ENCODE data around the gene LAMB1. TPM values are rescaled to one million over a fixed set of nuclear protein-coding genes. Genes with fewer than 3 reads are reported as not detected.

Gene LAMB1
- total and polyA plus RNA-seq, 2 of the 13 experiments (the other 11 are each of a cell fraction or from before 2014, with no cell fraction given): 109 to 124 TPM

DNA sequence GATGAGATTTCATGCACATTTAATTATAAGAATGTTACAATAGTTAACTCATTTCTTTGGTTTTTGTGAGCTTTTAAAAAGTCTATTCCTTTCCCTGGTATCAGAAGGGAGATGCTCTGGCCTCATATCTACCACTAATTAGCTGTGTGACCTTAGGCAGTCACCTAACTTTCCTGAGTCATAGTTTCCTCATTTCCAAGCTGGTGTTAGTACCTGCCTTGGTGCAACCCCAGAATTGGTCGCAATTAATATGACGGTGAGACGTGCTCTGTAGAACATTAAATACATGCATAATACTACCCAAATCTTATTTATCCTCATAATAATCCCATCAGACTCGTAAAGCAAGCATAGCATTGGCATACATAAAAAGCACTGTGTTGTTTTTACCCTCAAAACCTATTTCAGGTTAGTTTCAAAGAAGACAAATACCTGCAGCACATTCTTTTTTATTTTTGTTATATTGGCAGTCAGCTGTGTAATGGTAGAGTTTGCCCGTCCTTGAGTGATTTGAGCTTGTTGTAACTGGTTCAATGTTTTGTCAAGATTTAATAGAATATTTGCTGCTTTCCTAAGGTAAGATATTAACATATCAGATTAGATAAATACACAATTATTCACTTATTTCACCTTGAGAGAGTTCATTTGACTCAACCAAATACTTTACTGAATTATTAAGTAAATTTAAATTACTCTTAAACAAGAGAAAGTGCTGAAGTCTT is 31.0 kb upstream of the LAMB1 start:
- no peaks in the 10 kb centered on the region for H4K20me1 ChIP-seq (ENCODE audit: insufficient read depth, low read length)
- POLR2A ChIA-PET: interaction anchor here (0.9 to 1.0 kb wide), 2 partner anchors 31 to 38 kb away, joined by 3 to 4 read pairs; partner anchors contain the start of gene LAMB1
- ATAC-seq: no peak
- no peak for DNase-seq (ENCODE audit: low spot score)
- TF ChIP-seq, protein P1, sequence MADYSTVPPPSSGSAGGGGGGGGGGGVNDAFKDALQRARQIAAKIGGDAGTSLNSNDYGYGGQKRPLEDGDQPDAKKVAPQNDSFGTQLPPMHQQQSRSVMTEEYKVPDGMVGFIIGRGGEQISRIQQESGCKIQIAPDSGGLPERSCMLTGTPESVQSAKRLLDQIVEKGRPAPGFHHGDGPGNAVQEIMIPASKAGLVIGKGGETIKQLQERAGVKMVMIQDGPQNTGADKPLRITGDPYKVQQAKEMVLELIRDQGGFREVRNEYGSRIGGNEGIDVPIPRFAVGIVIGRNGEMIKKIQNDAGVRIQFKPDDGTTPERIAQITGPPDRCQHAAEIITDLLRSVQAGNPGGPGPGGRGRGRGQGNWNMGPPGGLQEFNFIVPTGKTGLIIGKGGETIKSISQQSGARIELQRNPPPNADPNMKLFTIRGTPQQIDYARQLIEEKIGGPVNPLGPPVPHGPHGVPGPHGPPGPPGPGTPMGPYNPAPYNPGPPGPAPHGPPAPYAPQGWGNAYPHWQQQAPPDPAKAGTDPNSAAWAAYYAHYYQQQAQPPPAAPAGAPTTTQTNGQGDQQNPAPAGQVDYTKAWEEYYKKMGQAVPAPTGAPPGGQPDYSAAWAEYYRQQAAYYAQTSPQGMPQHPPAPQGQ (CRISPR knock-in tag; IDR thresholded peaks at IDR 0.05; ENCODE audit: borderline replicate concordance): no peak
- TF ChIP-seq, protein P2, sequence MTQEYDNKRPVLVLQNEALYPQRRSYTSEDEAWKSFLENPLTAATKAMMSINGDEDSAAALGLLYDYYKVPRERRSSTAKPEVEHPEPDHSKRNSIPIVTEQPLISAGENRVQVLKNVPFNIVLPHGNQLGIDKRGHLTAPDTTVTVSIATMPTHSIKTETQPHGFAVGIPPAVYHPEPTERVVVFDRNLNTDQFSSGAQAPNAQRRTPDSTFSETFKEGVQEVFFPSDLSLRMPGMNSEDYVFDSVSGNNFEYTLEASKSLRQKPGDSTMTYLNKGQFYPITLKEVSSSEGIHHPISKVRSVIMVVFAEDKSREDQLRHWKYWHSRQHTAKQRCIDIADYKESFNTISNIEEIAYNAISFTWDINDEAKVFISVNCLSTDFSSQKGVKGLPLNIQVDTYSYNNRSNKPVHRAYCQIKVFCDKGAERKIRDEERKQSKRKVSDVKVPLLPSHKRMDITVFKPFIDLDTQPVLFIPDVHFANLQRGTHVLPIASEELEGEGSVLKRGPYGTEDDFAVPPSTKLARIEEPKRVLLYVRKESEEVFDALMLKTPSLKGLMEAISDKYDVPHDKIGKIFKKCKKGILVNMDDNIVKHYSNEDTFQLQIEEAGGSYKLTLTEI (CRISPR knock-in tag; conservative IDR thresholded peaks at IDR 0.05): no peak
- TF ChIP-seq ZNF563 (CRISPR knock-in tag; IDR thresholded peaks at IDR 0.05) (no peak), RAD51 (IDR thresholded peaks at IDR 0.05; ENCODE audit: borderline replicate concordance) (no peak), ZNF30 (CRISPR knock-in tag; IDR thresholded peaks at IDR 0.05) (no peak)
- TF ChIP-seq, protein P3, sequence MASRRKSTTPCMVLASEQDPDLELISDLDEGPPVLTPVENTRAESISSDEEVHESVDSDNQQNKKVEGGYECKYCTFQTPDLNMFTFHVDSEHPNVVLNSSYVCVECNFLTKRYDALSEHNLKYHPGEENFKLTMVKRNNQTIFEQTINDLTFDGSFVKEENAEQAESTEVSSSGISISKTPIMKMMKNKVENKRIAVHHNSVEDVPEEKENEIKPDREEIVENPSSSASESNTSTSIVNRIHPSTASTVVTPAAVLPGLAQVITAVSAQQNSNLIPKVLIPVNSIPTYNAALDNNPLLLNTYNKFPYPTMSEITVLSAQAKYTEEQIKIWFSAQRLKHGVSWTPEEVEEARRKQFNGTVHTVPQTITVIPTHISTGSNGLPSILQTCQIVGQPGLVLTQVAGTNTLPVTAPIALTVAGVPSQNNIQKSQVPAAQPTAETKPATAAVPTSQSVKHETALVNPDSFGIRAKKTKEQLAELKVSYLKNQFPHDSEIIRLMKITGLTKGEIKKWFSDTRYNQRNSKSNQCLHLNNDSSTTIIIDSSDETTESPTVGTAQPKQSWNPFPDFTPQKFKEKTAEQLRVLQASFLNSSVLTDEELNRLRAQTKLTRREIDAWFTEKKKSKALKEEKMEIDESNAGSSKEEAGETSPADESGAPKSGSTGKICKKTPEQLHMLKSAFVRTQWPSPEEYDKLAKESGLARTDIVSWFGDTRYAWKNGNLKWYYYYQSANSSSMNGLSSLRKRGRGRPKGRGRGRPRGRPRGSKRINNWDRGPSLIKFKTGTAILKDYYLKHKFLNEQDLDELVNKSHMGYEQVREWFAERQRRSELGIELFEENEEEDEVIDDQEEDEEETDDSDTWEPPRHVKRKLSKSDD (CRISPR knock-in tag; IDR thresholded peaks at IDR 0.05; ENCODE audit: low read depth): no peak
- no TSS peak for BruUV-seq (replicated peaks)
- no peaks in the 10 kb centered on the region for H3K36me3 ChIP-seq (replicated peaks in 1 of 2; ENCODE audit: control insufficient read depth in 1 of 2, insufficient read depth in 2 of 2, low read length in 2 of 2)
- 83% methylated on average over 5 of the region's 5 CpGs for WGBS (ENCODE audit: low lambda C conversion rate)
- H3K27ac ChIP-seq (ENCODE audit: extremely low read length, insufficient read depth, low read length): peak overlapping the region; percentile 38
- H2AFZ ChIP-seq (ENCODE audit: low read length): no peak overlapping the region
- intact Hi-C loops (cut with micrococcal nuclease; ENCODE audit: unreplicated experiment) (no loop called here), in situ Hi-C loops (cut with HindIII; ENCODE audit: extremely low pct_ligation_motif_present, low pct_unique_long_range_greater_than_20kb) (no loop called here)
- 0 out of 5 replicates have a peak, but pooled peaks cover 0 to 6% of the 10 kb centered on the region in 2 experiments for H3K27me3 ChIP-seq (ENCODE audit: control insufficient read depth in 1 of 2, insufficient read depth in 2 of 2, low read length in 2 of 2)
- H3K9me3 ChIP-seq (ENCODE audit: low read length): no peaks in the 10 kb centered on the region
- FAIRE-seq: no peak
- no peak overlapping the region for H3K9ac ChIP-seq (ENCODE audit: insufficient read depth, low read depth, low read length)
- H3K4me1 ChIP-seq (ENCODE audit: insufficient read depth, low read length): peaks cover 53% of the 10 kb centered on the region
- peak overlapping the region in 1 of 3 experiments; percentile 4; a peak in 1 of 6 replicates for H3K4me3 ChIP-seq (replicated peaks in 1 of 3; ENCODE audit: insufficient read depth in 1 of 3, low read depth in 2 of 3, low read length in 3 of 3)
- H3K79me2 ChIP-seq (ENCODE audit: insufficient read depth, low read length): no peaks in the 10 kb centered on the region
- CTCF ChIA-PET (ENCODE audit: low intra/inter-chr PET ratio, low total read pairs): no interaction called here
- H3K4me2 ChIP-seq (ENCODE audit: low read depth, low read length): peak overlapping the region; percentile 64

Measured in HepG2 (cell line).